ENCODE results near the gene RETN.

RETN gene

DNA sequence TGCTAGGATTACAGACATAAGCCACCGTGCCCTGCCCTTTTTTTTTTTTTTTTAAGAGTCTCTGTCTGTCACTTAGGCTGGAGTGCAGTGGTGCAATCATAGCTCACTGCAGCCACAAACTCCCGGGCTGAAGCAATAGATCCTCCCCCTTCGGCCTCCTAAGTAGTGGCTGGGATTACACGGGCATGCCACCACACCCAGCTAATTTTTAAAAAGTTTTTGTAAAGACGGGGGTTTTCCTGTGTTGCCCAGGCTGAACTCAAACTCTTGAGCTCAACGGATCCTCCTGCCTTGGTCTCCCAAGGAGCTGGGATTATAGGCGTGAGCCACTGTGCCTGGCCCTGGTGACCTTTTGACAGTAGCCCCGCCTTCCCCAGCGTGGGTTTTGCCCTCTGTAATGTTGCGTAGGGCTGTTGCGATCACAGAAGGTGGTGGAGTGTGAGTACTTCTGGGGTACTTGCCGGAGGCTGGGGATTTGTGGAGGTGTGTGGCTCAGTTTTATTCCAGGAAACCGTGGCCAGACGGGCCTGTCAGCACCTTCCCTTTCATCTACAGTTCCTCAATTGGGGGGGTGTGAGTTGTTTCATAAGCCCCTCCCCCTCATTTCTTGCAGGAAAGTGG lies 11.6 kb upstream of the RETN start:
- DNase-seq (ENCODE audit: low read depth in 3 of 3, low spot score in 1 of 3) = no peak

DNA sequence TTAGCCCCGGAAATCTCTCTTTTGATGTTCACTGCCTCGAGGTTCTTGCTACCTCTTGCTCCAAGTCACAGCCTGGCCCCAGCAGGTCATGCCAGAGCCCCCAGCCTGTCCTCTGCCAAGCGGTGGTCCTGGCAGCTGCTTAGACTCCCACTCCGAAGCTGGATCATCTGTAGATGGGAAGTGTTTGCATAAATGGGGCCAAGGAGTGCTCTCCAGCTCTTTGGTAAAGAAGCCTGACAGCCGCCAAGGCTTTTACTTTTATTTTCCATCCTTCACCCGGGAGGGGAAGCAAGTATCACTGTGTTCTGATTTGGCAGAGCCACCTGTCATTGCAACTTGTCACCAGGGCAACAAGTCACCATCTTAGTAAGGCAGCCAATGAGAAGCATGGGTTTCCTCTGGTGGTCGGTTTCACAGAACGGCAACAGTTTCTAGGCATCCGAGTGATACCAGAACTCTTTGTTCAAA lies 10.6 kb upstream of the RETN start:
- DNase-seq (ENCODE audit: low read depth in 3 of 3, low spot score in 1 of 3) = no peak

DNA sequence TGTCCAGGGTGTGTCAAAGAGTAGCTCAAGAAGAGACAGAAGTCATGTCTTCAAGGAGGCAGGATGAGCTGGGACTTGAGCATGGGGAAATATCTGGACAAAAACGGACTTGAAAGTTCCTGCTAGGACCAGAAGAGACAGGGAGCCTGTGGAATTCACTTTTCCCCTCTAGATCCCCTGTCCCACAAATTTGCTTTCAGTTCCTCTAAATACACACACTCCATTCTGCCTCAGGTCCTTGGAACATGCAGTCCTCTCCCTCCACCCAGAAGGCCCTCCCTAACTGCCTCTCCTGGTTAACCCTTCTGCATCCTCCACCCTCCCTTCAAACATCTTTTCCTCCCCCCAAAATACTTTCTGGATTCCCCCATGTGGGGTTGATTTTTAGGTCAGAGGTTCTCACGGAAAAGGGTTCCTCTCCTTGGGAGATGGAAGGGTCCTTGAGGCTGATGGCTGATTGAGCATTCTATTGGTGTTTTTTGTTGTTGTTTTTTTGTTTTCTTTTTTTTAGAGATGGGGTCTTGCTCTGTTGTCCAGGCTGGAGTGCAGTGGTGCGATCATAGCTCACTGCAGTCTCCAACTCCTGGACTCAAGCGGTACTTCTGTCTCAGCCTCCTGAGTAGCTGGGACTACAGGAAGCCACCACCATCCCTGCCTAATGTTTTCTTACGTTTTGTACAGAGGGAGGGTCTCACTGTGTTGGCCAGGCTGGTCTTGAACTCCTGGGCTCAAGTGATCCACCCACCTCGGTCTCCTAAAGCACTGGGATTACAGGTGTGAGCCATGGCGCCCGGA lies 6.9 kb upstream of the RETN start:
- no peak for DNase-seq (ENCODE audit: low read depth in 3 of 3, low spot score in 1 of 3)

DNA sequence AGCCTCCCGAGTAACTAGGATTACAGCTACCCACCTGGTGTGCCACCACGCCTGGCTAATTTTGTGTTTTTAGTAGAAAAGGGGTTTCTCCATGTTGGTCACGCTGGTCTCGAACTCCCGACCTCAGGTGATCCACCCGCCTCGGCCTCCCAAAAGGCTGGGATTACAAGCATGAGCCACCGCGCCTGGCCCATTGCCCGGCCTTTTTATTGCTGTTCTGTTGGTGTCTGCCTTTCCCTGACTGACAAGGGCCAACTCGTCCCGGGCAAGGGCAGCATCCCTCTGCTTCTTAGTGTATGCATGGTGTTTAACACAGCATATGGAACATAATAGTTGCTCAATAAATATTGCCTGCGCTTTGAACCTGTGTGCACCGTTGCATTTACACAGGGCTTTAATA lies 6.2 kb upstream of the RETN start:
- no peak for DNase-seq (ENCODE audit: low read depth in 3 of 3, low spot score in 1 of 3)

DNA sequence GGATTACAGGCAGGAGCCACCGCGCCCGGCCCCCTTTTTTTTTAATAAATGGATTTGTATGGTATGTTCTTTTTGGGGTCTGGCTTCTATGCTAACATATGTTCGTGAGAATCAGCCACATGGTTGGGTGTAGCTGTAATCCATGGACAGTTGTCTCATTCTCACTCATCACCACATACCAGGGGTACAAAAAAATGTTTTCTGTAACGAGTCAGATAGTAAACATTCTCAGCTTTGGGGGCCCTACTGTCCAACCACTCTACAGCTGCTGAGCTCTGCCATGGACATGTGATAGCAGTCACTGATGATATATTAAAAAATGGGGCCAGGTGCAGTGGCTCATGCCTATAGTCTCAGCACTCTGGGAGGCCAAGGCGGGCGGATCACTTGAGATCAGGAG lies 5.1 kb upstream of the RETN start:
- no peak for DNase-seq (ENCODE audit: low read depth in 3 of 3, low spot score in 1 of 3)

DNA sequence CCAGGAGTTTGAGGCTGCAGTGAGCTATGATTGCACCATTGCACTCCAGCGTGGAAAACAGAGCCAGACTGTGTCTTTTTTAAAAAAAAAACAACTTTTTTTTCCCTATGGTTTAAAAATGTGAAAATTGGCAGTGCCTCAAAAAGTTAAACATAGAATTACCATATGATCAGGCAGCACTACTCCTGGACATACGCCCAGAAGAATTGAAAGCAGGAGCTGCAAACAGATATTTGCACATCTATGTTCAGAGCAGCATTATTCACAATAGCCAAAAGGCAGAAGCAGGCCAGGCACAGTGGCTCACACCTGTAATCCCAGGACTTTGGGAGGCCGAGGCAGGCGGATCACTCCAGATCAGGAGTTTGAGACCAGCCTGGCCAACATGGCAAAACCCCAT lies 3.8 kb upstream of the RETN start:
- DNase-seq (ENCODE audit: low read depth in 3 of 3, low spot score in 1 of 3) = no peak

DNA sequence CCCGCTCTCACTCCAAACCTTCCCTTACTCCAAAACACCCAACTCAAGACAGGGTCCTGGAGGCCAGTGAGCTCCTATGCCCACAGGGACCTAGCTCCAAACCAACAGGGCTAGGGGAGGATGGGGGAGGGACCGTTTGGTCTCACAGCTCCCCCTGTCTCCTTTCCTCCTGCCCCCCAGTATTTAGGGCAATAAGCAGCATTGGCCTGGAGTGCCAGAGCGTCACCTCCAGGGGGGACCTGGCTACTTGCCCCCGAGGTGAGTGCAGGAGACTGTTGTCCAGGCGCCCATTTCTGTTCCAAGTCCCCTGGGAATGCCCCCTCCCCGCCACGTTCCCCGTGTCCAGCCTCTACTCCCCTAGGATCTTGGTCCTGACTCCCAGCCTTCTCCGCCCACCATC lies 792 bp downstream of the RETN start:
- no peak for DNase-seq (ENCODE audit: low read depth in 3 of 3, low spot score in 1 of 3)

DNA sequence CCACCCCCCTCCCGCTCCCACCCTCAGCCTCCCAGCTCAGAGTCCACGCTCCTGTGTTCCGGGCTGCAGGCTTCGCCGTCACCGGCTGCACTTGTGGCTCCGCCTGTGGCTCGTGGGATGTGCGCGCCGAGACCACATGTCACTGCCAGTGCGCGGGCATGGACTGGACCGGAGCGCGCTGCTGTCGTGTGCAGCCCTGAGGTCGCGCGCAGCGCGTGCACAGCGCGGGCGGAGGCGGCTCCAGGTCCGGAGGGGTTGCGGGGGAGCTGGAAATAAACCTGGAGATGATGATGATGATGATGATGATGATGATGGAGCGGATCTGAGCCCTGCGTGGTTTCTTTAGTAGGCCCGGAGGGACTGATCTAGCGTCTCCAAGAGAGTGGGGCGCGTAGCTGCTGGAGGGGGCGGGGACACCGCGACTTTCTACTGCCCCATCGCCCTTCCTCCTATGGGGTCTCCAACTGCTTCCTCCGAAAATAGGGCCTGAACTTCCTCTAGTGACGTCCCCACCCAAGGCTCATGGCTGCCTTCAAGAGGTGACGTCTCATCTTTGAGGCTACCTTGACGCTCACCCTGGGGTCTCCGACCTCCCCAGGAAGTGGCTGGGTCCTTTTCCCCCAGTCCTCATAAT lies 1.4 kb downstream of the RETN start:
- DNase-seq (ENCODE audit: low read depth in 3 of 3, low spot score in 1 of 3) = no peak

DNA sequence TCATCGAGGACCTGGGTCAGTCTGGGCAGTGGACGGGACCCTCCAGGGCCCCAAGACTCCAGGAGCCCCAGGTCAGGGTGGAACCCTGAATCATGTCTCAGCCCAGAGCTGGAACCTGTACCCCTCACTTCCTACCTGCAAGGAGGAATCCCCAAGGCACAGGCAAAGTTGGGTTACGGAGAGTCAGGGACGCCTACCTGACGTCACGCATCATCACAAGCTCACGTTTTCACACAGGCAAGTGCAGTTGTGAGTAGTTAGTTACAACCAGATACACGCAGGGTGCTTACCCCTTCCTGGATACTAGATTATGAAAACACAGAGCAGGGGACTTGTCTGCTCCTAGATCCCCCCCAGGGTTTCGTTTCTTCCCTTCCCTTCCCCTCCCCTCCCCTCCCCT lies 1.9 kb downstream of the RETN start:
- no peak for DNase-seq (ENCODE audit: low read depth in 3 of 3, low spot score in 1 of 3)

DNA sequence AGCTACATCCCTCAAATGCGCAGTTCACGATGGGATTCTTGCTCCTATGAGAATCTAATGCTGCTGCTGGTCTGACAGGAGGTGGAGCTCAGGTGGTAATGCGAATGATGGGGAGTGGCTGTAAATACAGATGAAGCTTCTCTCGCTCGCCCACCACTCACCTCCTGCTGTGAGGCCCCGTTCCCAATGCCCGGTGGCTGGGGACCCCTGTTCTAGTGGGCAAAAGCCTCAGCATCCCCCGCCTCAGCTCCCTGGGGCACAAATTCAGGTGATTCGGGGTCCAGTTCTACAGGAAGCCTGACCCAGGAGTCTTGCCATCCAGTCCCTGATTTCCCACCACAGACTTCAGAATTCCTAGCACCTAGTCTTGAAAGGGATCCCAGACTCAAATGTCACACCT lies 3.7 kb downstream of the RETN start:
- DNase-seq (ENCODE audit: low read depth in 3 of 3, low spot score in 1 of 3) = no peak

DNA sequence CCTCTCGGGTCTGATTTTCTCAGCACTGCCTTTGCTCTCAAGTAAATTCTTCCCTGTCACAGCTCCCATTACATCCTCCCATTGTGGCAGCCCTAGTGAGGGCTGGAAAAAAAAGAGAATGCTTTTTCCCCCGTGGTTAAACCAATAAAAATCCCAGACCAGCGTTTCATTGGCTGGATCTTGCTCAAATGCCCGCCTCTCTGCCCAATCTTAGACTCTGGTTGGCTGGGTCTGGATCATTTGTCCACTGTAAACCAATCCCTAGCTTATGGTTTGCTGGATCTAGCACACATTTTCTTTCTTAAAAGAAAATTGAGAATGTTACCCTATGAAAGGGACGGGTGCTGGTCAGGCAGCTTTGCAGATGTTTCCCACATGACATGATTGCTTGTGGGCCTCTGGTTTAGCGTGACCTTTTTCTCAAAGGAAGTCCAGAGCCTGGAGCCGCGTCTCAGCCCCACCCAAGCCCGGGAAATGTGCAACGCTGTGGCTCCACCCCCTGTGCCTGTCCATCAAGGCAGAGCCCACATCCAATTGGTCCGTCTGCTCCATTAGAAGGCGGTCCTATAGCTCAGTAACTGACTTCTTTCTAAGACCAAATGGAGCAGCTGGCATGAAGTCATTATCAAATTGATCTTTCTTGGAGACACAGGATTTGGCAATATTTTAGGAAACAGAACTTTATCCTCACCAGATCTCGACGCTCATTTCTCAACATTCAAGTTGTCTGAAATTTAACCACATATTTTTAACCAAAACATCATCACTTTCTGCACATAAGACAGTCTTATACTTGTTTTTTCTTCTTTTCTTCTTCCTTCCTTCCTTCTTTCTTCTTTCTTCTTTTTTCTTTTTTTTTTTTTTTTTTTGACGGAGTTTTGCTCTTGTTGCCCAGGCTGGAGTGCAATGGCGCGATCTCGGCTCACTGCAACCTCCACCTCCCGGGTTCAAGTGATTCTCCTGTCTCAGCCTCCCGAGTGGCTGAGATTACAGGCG lies 5.5 kb downstream of the RETN start:
- DNase-seq (ENCODE audit: low read depth in 3 of 3, low spot score in 1 of 3) = no peak

DNA sequence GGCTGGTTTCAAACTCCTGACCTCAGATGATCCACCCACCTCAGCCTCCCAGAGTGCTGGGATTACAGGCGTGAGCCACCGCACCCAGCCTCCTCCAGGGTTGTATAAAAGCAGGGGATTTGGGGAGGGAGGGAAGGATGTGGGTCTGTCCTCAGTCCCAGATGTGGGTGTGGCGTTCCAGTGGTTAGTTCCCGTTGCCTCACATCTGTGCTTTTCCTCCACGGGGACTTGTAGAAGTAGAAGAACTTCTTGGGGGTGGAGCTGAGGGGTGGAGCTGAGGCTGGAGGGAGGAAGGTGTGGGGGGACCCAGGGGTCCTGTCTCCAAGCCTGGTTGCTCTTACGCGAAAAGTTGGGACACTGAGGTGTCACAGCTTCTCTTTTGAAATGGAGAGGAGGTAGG lies 7.5 kb downstream of the RETN start:
- DNase-seq (ENCODE audit: low read depth in 3 of 3, low spot score in 1 of 3) = no peak

DNA sequence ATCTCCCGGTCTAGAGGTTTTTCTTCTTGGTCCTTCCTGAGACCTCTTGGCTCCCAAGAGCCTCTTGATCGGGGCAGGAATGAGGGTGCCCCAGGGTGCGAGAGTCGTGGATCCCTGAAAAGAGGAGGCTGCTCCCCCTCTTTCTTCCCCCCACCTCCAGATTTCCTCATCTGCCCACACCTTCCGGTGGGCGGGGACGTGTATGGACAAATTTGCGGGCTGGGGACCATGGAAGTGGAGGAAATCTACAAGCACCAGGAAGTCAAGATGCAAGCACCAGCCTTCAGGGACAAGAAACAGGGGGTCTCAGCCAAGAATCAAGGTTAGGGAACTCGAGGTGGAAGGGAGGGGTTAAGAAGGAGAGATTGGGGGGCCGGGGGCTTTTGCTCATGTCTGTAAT lies 8.0 kb downstream of the RETN start, which contains the start of gene MCEMP1:
MCEMP1 (plus strand) TSS at position 237 of the 400 bp plus-strand sequence; CDS start at position 268, 31 bp downstream.
- no peak for DNase-seq (ENCODE audit: low read depth in 3 of 3, low spot score in 1 of 3)

DNA sequence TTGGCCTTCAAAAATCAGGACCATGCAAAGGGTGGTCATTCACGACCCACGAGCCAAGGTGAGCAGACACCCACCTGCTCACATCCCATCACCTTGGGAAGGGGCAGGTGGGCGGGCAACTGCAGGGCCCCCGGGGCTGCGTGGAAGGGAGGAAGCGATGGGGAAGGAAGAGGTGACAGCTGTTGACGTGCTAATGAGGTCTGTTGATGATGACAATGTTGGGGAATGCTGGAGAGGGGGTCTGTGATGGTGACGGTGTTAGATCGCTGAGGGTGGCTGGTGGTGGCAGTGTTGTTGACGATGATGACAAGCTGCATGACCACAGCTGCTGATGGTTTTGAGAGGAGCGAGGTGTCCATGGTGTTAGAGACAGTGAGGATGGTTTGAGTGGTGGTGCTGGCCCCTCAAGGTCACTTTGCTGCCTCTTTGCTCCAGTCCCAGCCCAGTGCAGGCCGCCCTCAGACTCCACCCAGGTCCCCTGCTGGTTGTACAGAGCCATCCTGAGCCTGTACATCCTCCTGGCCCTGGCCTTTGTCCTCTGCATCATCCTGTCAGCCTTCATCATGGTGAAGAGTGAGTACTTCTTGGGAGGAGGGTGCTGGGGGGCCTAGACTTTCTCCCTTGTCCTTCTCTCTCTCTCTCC lies 8.9 kb downstream of the RETN start:
- no peak for DNase-seq (ENCODE audit: low read depth in 3 of 3, low spot score in 1 of 3)

DNA sequence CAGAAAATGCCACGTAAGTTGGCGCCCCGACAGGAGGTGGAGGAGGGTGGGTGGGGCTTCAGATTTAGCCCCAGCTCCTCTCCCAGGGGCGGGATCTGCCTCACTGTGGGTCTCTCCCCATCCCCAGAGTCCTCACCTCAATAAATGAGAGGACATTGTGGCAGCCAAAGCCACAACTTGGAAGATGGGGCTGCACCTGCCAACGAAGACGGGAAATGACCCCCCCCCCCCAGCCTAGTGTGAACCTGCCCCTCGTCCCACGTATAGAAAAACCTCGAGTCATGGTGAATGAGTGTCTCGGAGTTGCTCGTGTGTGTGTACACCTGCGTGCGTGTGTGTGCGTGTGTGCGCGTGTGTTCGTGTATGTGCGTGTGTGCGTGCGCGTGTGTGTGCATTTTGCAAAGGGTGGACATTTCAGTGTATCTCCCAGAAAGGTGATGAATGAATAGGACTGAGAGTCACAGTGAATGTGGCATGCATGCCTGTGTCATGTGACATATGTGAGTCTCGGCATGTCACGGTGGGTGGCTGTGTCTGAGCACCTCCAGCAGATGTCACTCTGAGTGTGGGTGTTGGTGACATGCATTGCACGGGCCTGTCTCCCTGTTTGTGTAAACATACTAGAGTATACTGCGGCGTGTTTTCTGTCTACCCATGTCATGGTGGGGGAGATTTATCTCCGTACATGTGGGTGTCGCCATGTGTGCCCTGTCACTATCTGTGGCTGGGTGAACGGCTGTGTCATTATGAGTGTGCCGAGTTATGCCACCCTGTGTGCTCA lies 10.3 kb downstream of the RETN start:
- DNase-seq (ENCODE audit: low read depth in 3 of 3, low spot score in 1 of 3) = peak; percentile 33 to 46 (median 40)

DNA sequence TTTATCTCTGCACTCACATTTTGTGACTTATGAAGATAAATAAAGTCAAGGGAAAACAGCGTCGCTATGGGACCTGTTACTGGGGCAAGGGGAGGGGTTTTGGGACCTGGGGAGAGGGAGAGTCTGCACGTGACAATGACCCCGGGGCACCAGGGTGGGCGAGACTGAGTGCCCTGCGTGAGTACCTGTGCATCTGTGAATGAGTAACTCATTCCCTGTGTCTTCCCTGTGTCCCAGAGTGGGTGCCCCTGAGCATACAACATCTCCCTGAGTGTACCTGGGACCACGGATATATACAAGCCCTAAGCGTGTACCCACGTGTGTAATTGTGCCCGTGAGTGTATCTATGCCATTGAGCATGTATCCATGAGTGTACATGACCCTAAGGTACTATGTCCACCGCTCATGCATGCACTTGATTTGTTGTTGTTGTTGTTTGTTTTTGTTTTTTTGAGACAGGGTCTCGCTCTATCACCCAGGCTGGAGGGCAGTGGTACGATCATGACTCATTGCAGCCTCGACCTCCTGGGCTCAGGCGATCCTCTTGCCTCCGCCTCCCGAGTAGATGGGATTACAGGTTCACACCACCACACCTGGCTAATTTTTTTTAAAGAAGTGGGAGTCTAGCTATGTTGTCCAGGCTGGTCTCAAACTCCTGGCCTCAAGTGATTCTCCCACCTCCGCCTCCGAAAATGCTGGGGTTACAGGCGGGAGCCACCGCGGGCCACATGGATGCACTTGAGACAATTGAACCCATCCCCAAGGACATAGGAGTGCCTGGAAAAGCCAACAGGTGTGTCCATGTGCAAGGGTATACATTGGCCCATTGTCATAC lies 11.1 kb downstream of the RETN start:
- DNase-seq (ENCODE audit: low read depth in 3 of 3, low spot score in 1 of 3) = no peak

DNA sequence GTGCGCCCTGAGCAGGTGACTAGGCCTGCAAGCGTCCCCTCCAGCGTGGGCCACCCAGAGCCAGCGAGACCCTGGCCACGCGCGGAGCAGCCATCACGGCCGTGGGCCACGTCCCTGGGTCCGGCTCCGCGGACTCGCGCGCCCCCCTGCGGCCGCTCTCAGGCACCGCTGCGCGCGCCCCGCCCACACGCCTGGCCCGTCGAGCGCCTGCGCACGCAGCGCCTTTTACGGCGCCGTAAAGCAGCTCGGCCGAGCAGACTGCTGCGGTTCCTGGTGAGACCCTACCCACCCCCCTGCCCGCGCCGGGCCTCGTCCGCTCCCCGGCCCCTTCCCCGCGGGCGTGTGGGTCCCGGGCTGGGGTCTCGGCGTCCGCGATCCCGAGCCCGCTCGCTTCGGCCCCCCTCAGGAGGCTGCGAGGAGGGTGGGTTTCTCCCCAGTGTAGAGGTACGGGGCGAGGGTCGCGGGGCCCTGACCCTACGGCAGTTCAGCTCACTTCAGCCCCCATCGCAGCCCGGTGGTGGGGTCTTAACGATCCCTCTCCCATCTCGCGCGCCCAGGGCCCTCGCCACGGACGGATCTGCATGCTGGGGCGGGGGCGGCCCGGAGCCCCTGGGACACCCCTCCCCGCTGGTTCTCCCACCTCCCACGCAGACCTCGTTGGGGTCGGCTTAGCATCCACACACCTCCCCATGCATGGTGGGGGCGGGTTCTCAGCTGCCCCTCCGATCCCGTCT lies 11.9 kb downstream of the RETN start, which contains the start of gene TRAPPC5:
TRAPPC5 (plus strand) TSS at position 228 of the 734 bp plus-strand sequence. CDS start 1,421 bp downstream, outside the sequence.
- peak; percentile 66 to 84 (median 82) for DNase-seq (ENCODE audit: low read depth in 3 of 3, low spot score in 1 of 3)

Measured in stimulated activated CD4-positive, alpha-beta T cell treated with anti-CD3 and anti-CD28 coated beads, TNF-alpha, amount 100 ng/mL, for 1 hour (primary cell).